Body of pancreas (tissue), 4 donors: Measurements from ENCODE around the gene ADAM17.

Source experiments
- POLR2A ChIP-seq, 3 donors: fragments of 450-650 bp; IDR thresholded peaks; one replicate each; pipeline ENCODE4 v1.6.1; 2016; ENCODE audit warnings: antibody characterized with exemption in 3 of 3, mild to moderate bottlenecking in 2 of 3
- TF ChIP-seq, protein P1 (sequence below), 7 experiments: fragments of 450-650 bp in 4 of 7; fragments of 200-600 bp in 3 of 7; sonication (generic) in 3 of 7; IDR thresholded peaks; one replicate each; pipeline ENCODE4 v1.5.1; 2016 to 2019; ENCODE audit warnings: antibody characterized with exemption in 7 of 7

DNA sequence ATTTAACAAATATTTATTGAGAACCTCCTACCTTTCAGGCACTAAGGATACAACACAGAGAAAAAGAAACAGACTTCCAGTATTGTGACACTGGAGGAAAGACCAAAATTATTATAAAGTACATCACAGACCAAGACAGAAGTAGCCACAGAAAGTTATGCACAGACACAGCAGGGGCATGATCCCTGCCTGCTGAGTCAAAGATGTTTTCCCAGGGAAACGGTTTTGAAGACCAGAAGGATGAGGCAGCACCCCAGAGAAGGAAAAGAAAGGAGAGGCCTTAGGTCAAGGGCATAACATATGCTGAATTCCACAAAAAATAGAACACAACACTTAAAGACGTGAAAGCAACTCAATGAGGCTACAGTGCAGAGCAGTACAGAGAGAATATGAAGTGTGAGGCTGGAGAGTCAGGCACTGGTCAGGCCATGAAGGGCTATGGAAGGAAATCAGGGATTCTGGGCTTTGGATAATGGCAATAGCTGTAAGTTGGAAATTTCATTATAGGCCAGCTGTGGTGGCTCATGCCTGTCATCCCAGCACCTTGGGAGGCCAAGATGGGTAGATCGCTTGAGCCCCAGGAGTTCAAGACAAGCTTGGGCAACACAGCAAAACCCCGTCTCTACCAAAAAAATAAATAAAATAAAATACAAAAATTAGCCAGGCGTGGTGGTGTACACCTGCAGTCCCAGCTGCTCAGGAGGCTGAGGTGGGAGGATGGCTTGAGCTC is 8.2 kb downstream of the ADAM17 start:
- TF ChIP-seq, protein P1, sequence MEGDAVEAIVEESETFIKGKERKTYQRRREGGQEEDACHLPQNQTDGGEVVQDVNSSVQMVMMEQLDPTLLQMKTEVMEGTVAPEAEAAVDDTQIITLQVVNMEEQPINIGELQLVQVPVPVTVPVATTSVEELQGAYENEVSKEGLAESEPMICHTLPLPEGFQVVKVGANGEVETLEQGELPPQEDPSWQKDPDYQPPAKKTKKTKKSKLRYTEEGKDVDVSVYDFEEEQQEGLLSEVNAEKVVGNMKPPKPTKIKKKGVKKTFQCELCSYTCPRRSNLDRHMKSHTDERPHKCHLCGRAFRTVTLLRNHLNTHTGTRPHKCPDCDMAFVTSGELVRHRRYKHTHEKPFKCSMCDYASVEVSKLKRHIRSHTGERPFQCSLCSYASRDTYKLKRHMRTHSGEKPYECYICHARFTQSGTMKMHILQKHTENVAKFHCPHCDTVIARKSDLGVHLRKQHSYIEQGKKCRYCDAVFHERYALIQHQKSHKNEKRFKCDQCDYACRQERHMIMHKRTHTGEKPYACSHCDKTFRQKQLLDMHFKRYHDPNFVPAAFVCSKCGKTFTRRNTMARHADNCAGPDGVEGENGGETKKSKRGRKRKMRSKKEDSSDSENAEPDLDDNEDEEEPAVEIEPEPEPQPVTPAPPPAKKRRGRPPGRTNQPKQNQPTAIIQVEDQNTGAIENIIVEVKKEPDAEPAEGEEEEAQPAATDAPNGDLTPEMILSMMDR (IDR thresholded peaks at IDR 0.05), result no peak
- TF ChIP-seq POLR2A (IDR thresholded peaks at IDR 0.05), result no peak
